ENCODE results near the gene DTWD2. TPM values are rescaled to one million over a fixed set of nuclear protein-coding genes. Genes with fewer than 3 reads are reported as not detected.
"Not testable (repeated sequence)": the region's sequence is repeated elsewhere in the genome, so short reads cannot be mapped to it uniquely, and the experiment has no call there.

Gene DTWD2
- total RNA-seq, 3 donors from 2014 or later = 3.5 to 4.3 (median 3.7) TPM

- ATAC-seq = no peak
- H3K4me1 Mint-ChIP-seq (ENCODE audit: low read depth) = no peaks in the 10 kb centered on the region
- DNase-seq = no peak
- no peak overlapping the region for H3K4me3 Mint-ChIP-seq
- no peaks in the 10 kb centered on the region for H3K27me3 Mint-ChIP-seq (ENCODE audit: low read depth)
- H3K36me3 Mint-ChIP-seq (ENCODE audit: insufficient read depth) = peaks cover 2% of the 10 kb centered on the region
- no peaks in the 10 kb centered on the region for H3K9me3 Mint-ChIP-seq
These were observed 93.6 kb downstream of the DTWD2 start for GRCh38 chr5:118894709-118895108.

- ATAC-seq (no peak), DNase-seq (no peak)
- peaks cover 2% of the 10 kb centered on the region for H3K36me3 Mint-ChIP-seq (ENCODE audit: insufficient read depth)
- H3K27me3 Mint-ChIP-seq (ENCODE audit: low read depth) = no peaks in the 10 kb centered on the region
- no peak overlapping the region for H3K4me3 Mint-ChIP-seq
- H3K9me3 Mint-ChIP-seq = no peaks in the 10 kb centered on the region
- H3K4me1 Mint-ChIP-seq (ENCODE audit: low read depth) = no peaks in the 10 kb centered on the region
These were observed 97.1 kb downstream of the DTWD2 start for GRCh38 chr5:118891252-118891651.

DNA sequence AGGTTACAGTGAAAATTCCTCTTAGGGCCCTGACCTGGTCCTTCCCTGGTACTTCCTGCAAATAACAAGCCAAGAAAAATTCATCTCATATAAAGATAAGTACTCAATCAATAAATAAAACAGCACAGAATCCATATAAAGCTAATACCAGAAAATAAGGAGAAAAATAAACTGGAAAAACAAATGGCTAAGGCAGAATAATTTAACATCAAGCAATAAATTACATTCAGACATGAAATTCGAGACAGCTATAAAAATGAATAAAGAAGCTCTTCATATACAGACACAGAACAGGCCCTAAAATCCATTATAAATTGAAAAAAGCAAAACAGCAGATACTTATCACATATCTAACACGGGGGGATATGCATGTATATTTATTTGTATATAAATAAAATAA is 99.2 kb downstream of the DTWD2 start:
- H3K4me3 Mint-ChIP-seq = no peak overlapping the region
- DNase-seq = no peak
- no peaks in the 10 kb centered on the region for H3K9me3 Mint-ChIP-seq
- H3K4me1 Mint-ChIP-seq (ENCODE audit: low read depth) = no peaks in the 10 kb centered on the region
- ATAC-seq = no peak
- no peaks in the 10 kb centered on the region for H3K27me3 Mint-ChIP-seq (ENCODE audit: low read depth)
- H3K36me3 Mint-ChIP-seq (ENCODE audit: insufficient read depth) = peaks cover 3% of the 10 kb centered on the region

GRCh38 chr5:118888556-118888955 is 99.8 kb downstream of the DTWD2 start:
- H3K4me3 Mint-ChIP-seq = no peak overlapping the region
- H3K36me3 Mint-ChIP-seq (ENCODE audit: insufficient read depth) = peaks cover 2% of the 10 kb centered on the region
- no peaks in the 10 kb centered on the region for H3K4me1 Mint-ChIP-seq (ENCODE audit: low read depth)
- ATAC-seq = no peak
- H3K9me3 Mint-ChIP-seq = no peaks in the 10 kb centered on the region
- H3K27me3 Mint-ChIP-seq (ENCODE audit: low read depth) = no peaks in the 10 kb centered on the region
- no peak for DNase-seq

DNA sequence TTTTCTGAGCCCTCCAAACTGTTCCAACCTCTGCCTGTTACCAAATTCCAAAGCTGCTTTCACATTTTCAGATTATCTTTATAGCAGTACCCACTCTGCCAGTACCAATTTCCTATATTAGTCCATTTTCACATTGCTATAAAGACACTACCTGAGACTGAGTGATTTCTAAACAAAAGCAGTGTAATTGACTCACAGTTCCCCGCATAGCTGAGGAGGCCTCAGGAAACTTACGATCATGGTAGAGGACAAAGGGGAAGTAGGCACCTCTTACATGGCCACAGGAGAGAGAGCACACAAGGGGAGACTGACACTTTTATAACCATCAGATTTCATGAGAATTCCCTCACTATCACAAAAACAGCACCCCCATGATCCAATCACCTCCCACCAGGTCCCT is 105.0 kb downstream of the DTWD2 start:
- no peaks in the 10 kb centered on the region for H3K27me3 Mint-ChIP-seq (ENCODE audit: low read depth)
- peaks cover 7% of the 10 kb centered on the region for H3K36me3 Mint-ChIP-seq (ENCODE audit: insufficient read depth)
- peaks cover 9% of the 10 kb centered on the region for H3K9me3 Mint-ChIP-seq
- no peak for ATAC-seq
- H3K4me3 Mint-ChIP-seq = no peak overlapping the region
- H3K4me1 Mint-ChIP-seq (ENCODE audit: low read depth) = no peaks in the 10 kb centered on the region
- no peak for DNase-seq

DNA sequence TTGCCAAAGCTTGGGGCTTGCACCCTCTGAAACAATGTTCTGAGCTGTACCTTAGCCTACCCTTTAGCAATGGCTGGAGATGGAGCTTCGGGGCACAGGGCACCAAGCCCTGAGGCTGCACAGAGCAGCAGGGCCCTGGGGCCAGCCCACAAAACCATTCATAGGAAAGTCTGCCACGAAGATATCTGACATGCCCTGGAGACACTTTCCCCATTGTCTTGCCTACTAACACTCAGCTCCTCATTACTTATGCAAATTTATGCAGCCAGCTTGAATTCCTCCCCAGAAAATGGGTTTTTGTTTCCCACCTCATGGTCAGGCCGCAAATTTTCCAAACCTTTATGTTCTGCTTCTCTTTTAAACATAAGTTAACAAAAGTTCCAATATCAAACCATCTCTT is 105.7 kb downstream of the DTWD2 start:
- DNase-seq (no peak), ATAC-seq (no peak)
- Mint-ChIP-seq H3K27me3 (ENCODE audit: low read depth) (no peaks in the 10 kb centered on the region), H3K36me3 (ENCODE audit: insufficient read depth) (peaks cover 7% of the 10 kb centered on the region), H3K9me3 (peaks cover 13% of the 10 kb centered on the region), H3K4me3 (no peak overlapping the region), H3K4me1 (ENCODE audit: low read depth) (no peaks in the 10 kb centered on the region)

DNA sequence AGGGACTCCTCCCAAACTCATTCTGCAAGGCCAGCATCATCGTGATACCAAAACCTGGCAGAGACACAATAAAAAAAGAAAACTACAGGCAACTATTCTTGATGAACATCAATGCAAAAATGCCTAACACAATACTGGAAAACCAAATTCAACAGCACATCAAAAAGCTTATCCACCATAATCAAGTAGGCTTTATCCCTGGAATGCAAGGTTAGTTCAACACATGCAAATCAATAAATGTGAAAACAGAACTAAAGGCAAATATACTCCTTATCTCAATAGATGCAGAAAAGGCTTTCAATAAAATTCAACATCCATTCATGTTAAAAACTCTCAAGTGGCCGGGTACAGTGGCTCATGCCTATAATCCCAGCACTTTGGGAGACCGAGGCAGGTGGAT is 111.5 kb downstream of the DTWD2 start:
- H3K9me3 Mint-ChIP-seq = peaks cover 45% of the 10 kb centered on the region
- peaks cover 29% of the 10 kb centered on the region for H3K36me3 Mint-ChIP-seq (ENCODE audit: insufficient read depth)

DNA sequence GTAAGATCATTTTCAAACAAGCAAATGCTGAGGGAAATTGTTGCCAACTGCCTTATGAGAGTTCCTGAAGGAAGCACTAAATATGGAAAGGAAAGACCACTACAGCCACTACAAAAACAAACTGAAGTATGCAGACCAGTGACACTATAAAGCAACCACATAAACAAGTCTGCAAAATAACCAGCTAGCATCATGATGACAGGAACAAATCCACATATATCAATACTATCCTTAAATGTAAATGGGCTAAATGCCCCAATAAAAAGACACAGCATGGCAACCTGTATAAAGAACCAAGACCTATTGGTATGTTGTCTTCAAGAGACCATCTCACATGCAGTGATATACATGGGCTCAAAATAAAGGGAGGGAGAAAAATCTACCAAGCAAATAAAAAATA is 113.2 kb downstream of the DTWD2 start:
- peaks cover 35% of the 10 kb centered on the region for H3K36me3 Mint-ChIP-seq (ENCODE audit: insufficient read depth)
- no peak for DNase-seq
- no peak for ATAC-seq
- no peaks in the 10 kb centered on the region for H3K27me3 Mint-ChIP-seq (ENCODE audit: low read depth)
- H3K4me1 Mint-ChIP-seq (ENCODE audit: low read depth) = no peaks in the 10 kb centered on the region
- H3K4me3 Mint-ChIP-seq = no peak overlapping the region
- H3K9me3 Mint-ChIP-seq = peaks cover 46% of the 10 kb centered on the region

More for the DNA sequence above, 111.5 kb downstream of the DTWD2 start:
- not testable (repeated sequence) for H3K4me3 Mint-ChIP-seq; H3K4me1 Mint-ChIP-seq (ENCODE audit: low read depth); DNase-seq; ATAC-seq; H3K27me3 Mint-ChIP-seq (ENCODE audit: low read depth)

DNA sequence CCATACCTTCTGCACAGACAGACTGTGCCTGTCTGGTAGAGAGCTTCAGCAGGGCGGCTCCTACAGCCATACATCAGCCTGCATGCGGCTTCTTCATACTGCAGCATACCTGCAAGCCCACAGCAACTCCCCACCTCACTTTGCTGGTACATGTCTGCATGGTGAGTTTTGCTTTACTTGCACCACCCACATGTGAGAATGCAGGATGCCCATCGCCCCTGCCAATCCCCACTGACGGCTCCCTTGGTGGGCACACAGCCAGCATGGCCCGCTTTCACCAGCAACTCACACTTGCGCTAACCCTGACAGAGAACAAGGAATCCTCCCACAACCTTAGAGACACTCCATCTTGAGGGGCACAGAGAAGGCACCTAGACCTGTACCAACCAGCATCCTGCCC is 114.9 kb downstream of the DTWD2 start:
- ATAC-seq (no peak), DNase-seq (no peak)
- Mint-ChIP-seq H3K4me3 (no peak overlapping the region), H3K9me3 (peaks cover 50% of the 10 kb centered on the region), H3K36me3 (ENCODE audit: insufficient read depth) (peaks cover 38% of the 10 kb centered on the region), H3K27me3 (ENCODE audit: low read depth) (no peaks in the 10 kb centered on the region), H3K4me1 (ENCODE audit: low read depth) (no peaks in the 10 kb centered on the region)

DNA sequence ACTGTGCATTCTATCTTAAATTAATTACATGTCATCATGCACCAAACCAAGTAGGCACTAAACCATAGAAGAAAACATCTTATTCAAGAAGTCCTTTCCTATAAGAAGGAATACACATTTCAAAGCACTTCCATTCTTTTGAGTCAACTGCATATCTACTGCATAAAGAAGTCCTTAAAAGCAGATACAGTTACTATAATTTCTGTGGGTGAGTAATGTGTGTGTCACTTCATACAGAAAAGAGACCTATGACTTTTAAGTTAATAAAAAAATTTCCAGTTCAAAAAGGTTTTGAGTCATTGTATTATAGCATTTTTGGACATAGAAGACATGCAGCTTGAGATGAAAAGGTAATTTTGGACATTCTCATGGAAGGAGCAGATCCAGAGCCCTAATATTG is 125.0 kb downstream of the DTWD2 start:
- H3K9me3 Mint-ChIP-seq = no peaks in the 10 kb centered on the region
- DNase-seq (no peak), ATAC-seq (no peak)
- H3K27me3 Mint-ChIP-seq (ENCODE audit: low read depth) = no peaks in the 10 kb centered on the region
- H3K4me3 Mint-ChIP-seq = no peak overlapping the region
- H3K36me3 Mint-ChIP-seq (ENCODE audit: insufficient read depth) = peaks cover 6% of the 10 kb centered on the region
- no peaks in the 10 kb centered on the region for H3K4me1 Mint-ChIP-seq (ENCODE audit: low read depth)

- Mint-ChIP-seq H3K4me3 (no peak overlapping the region), H3K9me3 (no peaks in the 10 kb centered on the region), H3K27me3 (ENCODE audit: low read depth) (no peaks in the 10 kb centered on the region), H3K4me1 (ENCODE audit: low read depth) (no peaks in the 10 kb centered on the region), H3K36me3 (ENCODE audit: insufficient read depth) (peaks cover 6% of the 10 kb centered on the region)
- ATAC-seq (no peak), DNase-seq (no peak)
These were observed 125.8 kb downstream of the DTWD2 start for GRCh38 chr5:118862596-118862995.

DNA sequence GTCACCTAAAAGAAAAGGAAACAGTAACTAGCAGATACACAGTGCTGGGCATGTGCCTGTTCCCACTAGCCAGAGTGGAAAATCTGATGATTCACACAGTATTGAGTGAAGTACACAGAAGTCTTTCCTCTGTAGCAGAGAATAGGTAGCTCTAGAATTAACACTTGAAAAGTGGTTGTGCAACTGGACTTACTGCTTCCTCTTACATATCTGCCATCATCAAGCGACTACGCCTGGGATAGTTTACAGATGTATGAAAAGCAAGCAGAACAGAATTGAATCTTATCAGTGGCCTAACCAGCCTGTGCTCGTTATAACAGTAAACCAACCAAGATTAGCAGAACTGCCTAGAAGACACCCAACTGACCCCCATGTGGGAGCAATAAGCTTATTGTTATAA is 130.6 kb downstream of the DTWD2 start:
- ATAC-seq (no peak), DNase-seq (no peak)
- H3K27me3 Mint-ChIP-seq (ENCODE audit: low read depth) = no peaks in the 10 kb centered on the region
- H3K36me3 Mint-ChIP-seq (ENCODE audit: insufficient read depth) = peaks cover 5% of the 10 kb centered on the region
- H3K4me3 Mint-ChIP-seq = no peak overlapping the region
- H3K9me3 Mint-ChIP-seq = peaks cover 9% of the 10 kb centered on the region
- H3K4me1 Mint-ChIP-seq (ENCODE audit: low read depth) = no peaks in the 10 kb centered on the region

- H3K4me1 Mint-ChIP-seq (ENCODE audit: low read depth) = no peaks in the 10 kb centered on the region
- ATAC-seq = no peak
- peaks cover 5% of the 10 kb centered on the region for H3K36me3 Mint-ChIP-seq (ENCODE audit: insufficient read depth)
- DNase-seq = no peak
- H3K9me3 Mint-ChIP-seq = peaks cover 18% of the 10 kb centered on the region
- H3K4me3 Mint-ChIP-seq = no peak overlapping the region
- no peaks in the 10 kb centered on the region for H3K27me3 Mint-ChIP-seq (ENCODE audit: low read depth)
These were observed 133.5 kb downstream of the DTWD2 start for GRCh38 chr5:118854819-118855218.

- H3K36me3 Mint-ChIP-seq (ENCODE audit: insufficient read depth); H3K4me1 Mint-ChIP-seq (ENCODE audit: low read depth); DNase-seq; H3K4me3 Mint-ChIP-seq; H3K27me3 Mint-ChIP-seq (ENCODE audit: low read depth); ATAC-seq: not testable (repeated sequence)
- H3K9me3 Mint-ChIP-seq = peaks cover 18% of the 10 kb centered on the region
These were observed 136.6 kb downstream of the DTWD2 start for GRCh38 chr5:118851785-118852184.

GRCh38 chr5:118849507-118849906 is 138.8 kb downstream of the DTWD2 start:
- DNase-seq; ATAC-seq; H3K4me3 Mint-ChIP-seq; H3K36me3 Mint-ChIP-seq (ENCODE audit: insufficient read depth); H3K27me3 Mint-ChIP-seq (ENCODE audit: low read depth); H3K4me1 Mint-ChIP-seq (ENCODE audit: low read depth): not testable (repeated sequence)
- peaks cover 18% of the 10 kb centered on the region for H3K9me3 Mint-ChIP-seq

DNA sequence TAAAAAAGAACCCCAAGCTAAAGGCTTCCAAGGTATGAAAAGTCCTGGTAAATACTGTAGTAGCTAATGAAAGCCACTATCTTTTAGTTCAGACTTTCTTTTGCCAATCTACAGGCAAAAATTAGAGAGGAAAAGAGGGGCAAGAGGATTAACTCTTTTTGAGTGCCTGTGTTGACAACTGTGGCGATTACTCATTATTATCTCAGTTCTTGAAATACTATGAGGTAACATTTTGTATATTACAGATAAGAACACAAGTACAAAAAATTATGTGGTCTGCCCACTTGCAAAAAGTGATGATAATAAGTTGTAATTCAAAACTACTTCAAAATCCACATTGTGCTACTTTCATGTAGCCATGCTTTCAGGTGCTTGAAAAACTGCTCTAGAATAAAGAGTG is 144.0 kb downstream of the DTWD2 start:
- H3K4me1 Mint-ChIP-seq (ENCODE audit: low read depth) = no peaks in the 10 kb centered on the region
- H3K4me3 Mint-ChIP-seq = no peak overlapping the region
- DNase-seq (no peak), ATAC-seq (no peak)
- H3K27me3 Mint-ChIP-seq (ENCODE audit: low read depth) = no peaks in the 10 kb centered on the region
- no peaks in the 10 kb centered on the region for H3K9me3 Mint-ChIP-seq
- peaks cover 7% of the 10 kb centered on the region for H3K36me3 Mint-ChIP-seq (ENCODE audit: insufficient read depth)
